Loucy (cell line): Measurements from ENCODE around the gene MAGEL2.

Source experiments
- H2AFZ ChIP-seq: fragments of 200-600 bp; sonication (generic); 2 replicates; pipeline ENCODE4 v1.6.0; 2016; ENCODE audit warnings: antibody characterized with exemption, mild to moderate bottlenecking, low read length, moderate library complexity
- H3F3A ChIP-seq: fragments of 200-600 bp; 2 replicates; pipeline ENCODE4 v1.6.0; 2016; ENCODE audit warnings: antibody characterized with exemption, low read depth, mild to moderate bottlenecking
- H3K27me3 ChIP-seq: fragments of 200-600 bp; sonication (generic); 2 replicates; pipeline ENCODE4 v1.6.1; 2014; ENCODE audit warnings: low read length, mild to moderate bottlenecking; ENCODE audit not compliant: insufficient read depth, poor library complexity, severe bottlenecking
- H3K36me3 ChIP-seq: fragments of 200-600 bp; sonication (generic); 2 replicates; pipeline ENCODE4 v1.6.1; 2016; ENCODE audit warnings: low read length; ENCODE audit not compliant: insufficient read depth
- H3K4me1 ChIP-seq: fragments of 200-600 bp; sonication (generic); 2 replicates; pipeline ENCODE4 v1.5.1; 2014; ENCODE audit warnings: low read length, mild to moderate bottlenecking; ENCODE audit not compliant: insufficient read depth, poor library complexity, severe bottlenecking
- H3K4me2 ChIP-seq: fragments of 200-600 bp; sonication (generic); 2 replicates; pipeline ENCODE4 v1.6.0; 2014; ENCODE audit warnings: antibody characterized with exemption, low read length, low read depth, mild to moderate bottlenecking; ENCODE audit not compliant: poor library complexity, severe bottlenecking
- H3K4me3 ChIP-seq: fragments of 200-600 bp; sonication (generic); 2 replicates; pipeline ENCODE4 v1.5.1; 2014; ENCODE audit warnings: low read length, mild to moderate bottlenecking, mixed read lengths; ENCODE audit not compliant: poor library complexity, severe bottlenecking
- H3K79me2 ChIP-seq: fragments of 200-600 bp; sonication (generic); 2 replicates; pipeline ENCODE4 v1.6.1; 2014; ENCODE audit warnings: low read length; ENCODE audit not compliant: insufficient read depth
- H3K9ac ChIP-seq: fragments of 200-600 bp; sonication (generic); 2 replicates; pipeline ENCODE4 v1.6.0; 2014; ENCODE audit warnings: mild to moderate bottlenecking, low read depth, low read length, moderate library complexity; ENCODE audit not compliant: poor library complexity, severe bottlenecking
- H3K9me2 ChIP-seq: fragments of 200-600 bp; sonication (generic); replicated peaks from 2 replicates; pipeline ENCODE4 v1.6.1; 2016; ENCODE audit warnings: low read depth, low read length, mixed read lengths
- H3K9me3 ChIP-seq: fragments of 200-600 bp; sonication (generic); 2 replicates; pipeline ENCODE4 v1.6.1; 2014; ENCODE audit warnings: mild to moderate bottlenecking, antibody characterized with exemption, low read length, low read depth; ENCODE audit not compliant: insufficient read depth
- H4K20me1 ChIP-seq: fragments of 200-600 bp; sonication (generic); 2 replicates; pipeline ENCODE4 v1.6.0; 2014; ENCODE audit warnings: antibody characterized with exemption, low read length, mild to moderate bottlenecking; ENCODE audit not compliant: insufficient read depth, poor library complexity, severe bottlenecking
- CTCF ChIP-seq: fragments of 200-600 bp; sonication (generic); conservative IDR thresholded peaks from 2 replicates; pipeline ENCODE4 v1.5.1; 2014; ENCODE audit warnings: mild to moderate bottlenecking, antibody characterized with exemption, low read length
- EZH2phosphoT487 ChIP-seq: fragments of 200-600 bp; IDR thresholded peaks from 2 replicates; pipeline ENCODE4 v1.6.1; 2018; ENCODE audit warnings: antibody characterized with exemption, mild to moderate bottlenecking, moderate library complexity, borderline replicate concordance

The MAGEL2 gene

GRCh38 chr15:23690450-23690852 is 42.8 kb upstream of the MAGEL2 start:
- no peaks in the 10 kb centered on the region for H3K9me2 ChIP-seq
- no peak overlapping the region for H3K4me3 ChIP-seq
- no peaks in the 10 kb centered on the region for H3K4me1 ChIP-seq
- TF ChIP-seq CTCF = no peak
- no peak for TF ChIP-seq EZH2phosphoT487
- no peaks in the 10 kb centered on the region for H3F3A ChIP-seq
- H3K9me3 ChIP-seq = peaks cover 5% of the 10 kb centered on the region; the same call in 1 of the 2 replicates
- H3K36me3 ChIP-seq = no peaks in the 10 kb centered on the region
- H4K20me1 ChIP-seq = no peaks in the 10 kb centered on the region
- H2AFZ ChIP-seq = no peak overlapping the region
- H3K9ac ChIP-seq = no peak overlapping the region
- no peaks in the 10 kb centered on the region for H3K79me2 ChIP-seq
- H3K4me2 ChIP-seq = no peak overlapping the region
- no peaks in the 10 kb centered on the region for H3K27me3 ChIP-seq

GRCh38 chr15:23690015-23690414 is 42.3 kb upstream of the MAGEL2 start:
- Histone ChIP-seq H3K4me2 (no peak overlapping the region), H3K4me3 (no peak overlapping the region), H3F3A (no peaks in the 10 kb centered on the region), H2AFZ (no peak overlapping the region), H3K4me1 (no peaks in the 10 kb centered on the region), H3K9ac (no peak overlapping the region), H3K9me2 (no peaks in the 10 kb centered on the region), H3K27me3 (no peaks in the 10 kb centered on the region), H3K79me2 (no peaks in the 10 kb centered on the region), H3K9me3 (peaks cover 5% of the 10 kb centered on the region; the same call in 1 of the 2 replicates), H4K20me1 (no peaks in the 10 kb centered on the region), H3K36me3 (no peaks in the 10 kb centered on the region)
- TF ChIP-seq EZH2phosphoT487 (no peak), CTCF (no peak)

GRCh38 chr15:23687143-23687470 is 39.4 kb upstream of the MAGEL2 start, which contains the start of gene NDN:
Gene NDN, minus strand, starts transcription at chr15:23687305. Its CDS starts 88 bp downstream, at chr15:23687217.
- Histone ChIP-seq H4K20me1 (no peaks in the 10 kb centered on the region), H3K9ac (no peak within 1 kb of the TSS), H3K4me3 (no peak within 1 kb of the TSS), H3K9me3 (peaks cover 5% of the 10 kb centered on the region; the same call in 1 of the 2 replicates), H3K4me1 (no peaks in the 10 kb centered on the region), H3K27me3 (no peaks in the 10 kb centered on the region), H2AFZ (no peak within 1 kb of the TSS), H3F3A (no peaks in the 10 kb centered on the region), H3K9me2 (no peaks in the 10 kb centered on the region), H3K4me2 (no peak within 1 kb of the TSS), H3K36me3 (no peaks in the 10 kb centered on the region), H3K79me2 (no peaks in the 10 kb centered on the region)
- TF ChIP-seq CTCF (no peak), EZH2phosphoT487 (no peak)
